ENCODE data around the gene ACIN1.

ACIN1 gene

GRCh38 chr14:23130871-23131270 is 35.9 kb upstream of the ACIN1 start:
- no peak for DNase-seq (ENCODE audit: low read depth)
- Histone ChIP-seq H3K9me3 (ENCODE audit: control insufficient read depth, low read length) (no peaks in the 10 kb centered on the region), H3K4me1 (ENCODE audit: control insufficient read depth, insufficient read depth, low read length) (peaks cover 11% of the 10 kb centered on the region), H3K9ac (ENCODE audit: low read length) (no peak overlapping the region), H3K4me3 (ENCODE audit: low read length) (no peak overlapping the region), H3K36me3 (ENCODE audit: control insufficient read depth, insufficient read depth, low read length, severe bottlenecking) (peaks cover 24% of the 10 kb centered on the region), H3K27me3 (replicated peaks; ENCODE audit: control insufficient read depth, insufficient read depth, low read length) (no peaks in the 10 kb centered on the region)

DNA sequence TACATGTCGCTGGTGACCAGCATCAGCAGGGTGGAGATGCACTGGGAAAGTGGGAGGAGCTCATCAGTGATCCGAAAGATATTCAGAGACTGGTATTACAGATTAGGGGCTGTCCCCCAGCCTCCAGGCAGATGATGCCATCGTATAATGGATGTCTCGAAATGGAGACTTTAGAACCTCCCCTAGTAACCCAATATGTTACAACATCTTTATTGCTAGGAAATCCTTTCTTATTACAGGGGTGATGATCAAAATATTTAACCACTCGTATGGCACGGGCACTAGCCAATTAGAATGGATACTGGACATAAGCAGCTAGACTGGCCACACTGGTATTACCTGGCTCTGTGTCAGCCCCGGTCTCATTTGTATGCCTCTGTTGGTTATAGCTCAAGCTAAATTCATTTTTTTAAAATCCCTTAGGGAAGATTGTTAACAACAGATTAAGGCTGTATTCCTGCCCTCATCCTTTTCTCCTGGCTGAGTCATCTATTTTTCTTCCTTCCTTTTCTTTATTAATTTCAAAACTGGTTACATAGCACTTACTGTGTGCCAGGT is 34.9 kb upstream of the ACIN1 start:
- no peak for DNase-seq (ENCODE audit: low read depth)
- H3K36me3 ChIP-seq (ENCODE audit: control insufficient read depth, insufficient read depth, low read length, severe bottlenecking): peaks cover 24% of the 10 kb centered on the region

DNA sequence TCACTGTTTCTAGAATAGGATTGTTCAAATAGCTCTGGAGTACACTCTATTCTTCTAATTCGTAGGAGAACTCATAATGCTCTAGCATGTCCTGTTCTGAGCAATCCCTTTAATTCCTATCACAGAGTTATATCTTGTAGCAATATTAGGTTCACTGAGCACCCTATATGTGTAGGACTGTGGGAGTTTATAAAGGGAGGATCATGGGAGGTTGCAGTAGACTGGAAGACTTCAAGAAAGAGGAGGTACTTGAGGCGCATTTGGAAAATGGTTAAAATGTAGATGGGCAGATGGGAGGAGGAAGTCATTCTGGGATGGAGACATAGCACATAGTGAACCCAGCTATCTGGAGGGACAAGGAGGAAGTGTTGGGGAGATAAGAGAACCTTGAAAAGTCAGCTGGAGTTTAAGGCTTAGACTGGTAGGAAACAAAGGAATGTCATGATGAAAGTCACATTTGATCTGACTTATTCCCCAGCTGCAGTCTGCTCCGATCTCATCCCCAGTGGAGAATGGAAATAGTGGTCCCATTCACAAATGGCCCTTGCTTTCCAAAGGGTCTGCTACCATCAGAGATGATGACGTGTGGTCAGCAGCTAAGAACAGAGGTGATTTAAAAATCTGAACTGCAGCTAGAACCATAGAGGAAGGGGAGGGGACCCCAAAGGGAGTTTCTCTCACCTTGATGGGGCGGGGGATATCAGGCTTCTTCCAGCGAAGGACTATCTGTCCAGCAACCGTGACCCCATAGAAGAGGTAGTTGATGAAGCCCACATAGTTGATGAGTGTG is 34.2 kb upstream of the ACIN1 start:
- H3K9ac ChIP-seq (ENCODE audit: low read length): no peak overlapping the region
- no peak for DNase-seq (ENCODE audit: low read depth)
- H3K9me3 ChIP-seq (ENCODE audit: control insufficient read depth, low read length): no peaks in the 10 kb centered on the region
- no peaks in the 10 kb centered on the region for H3K27me3 ChIP-seq (replicated peaks; ENCODE audit: control insufficient read depth, insufficient read depth, low read length)
- peaks cover 28% of the 10 kb centered on the region for H3K4me1 ChIP-seq (ENCODE audit: control insufficient read depth, insufficient read depth, low read length)
- peaks cover 24% of the 10 kb centered on the region for H3K36me3 ChIP-seq (ENCODE audit: control insufficient read depth, insufficient read depth, low read length, severe bottlenecking)
- no peak overlapping the region for H3K4me3 ChIP-seq (ENCODE audit: low read length)

More for the DNA sequence above, 34.9 kb upstream of the ACIN1 start:
- no peaks in the 10 kb centered on the region for H3K9me3 ChIP-seq (ENCODE audit: control insufficient read depth, low read length)
- H3K9ac ChIP-seq (ENCODE audit: low read length): no peak overlapping the region
- H3K4me3 ChIP-seq (ENCODE audit: low read length): no peak overlapping the region
- peaks cover 22% of the 10 kb centered on the region for H3K4me1 ChIP-seq (ENCODE audit: control insufficient read depth, insufficient read depth, low read length)
- no peaks in the 10 kb centered on the region for H3K27me3 ChIP-seq (replicated peaks; ENCODE audit: control insufficient read depth, insufficient read depth, low read length)

- H3K4me1 ChIP-seq (ENCODE audit: control insufficient read depth, insufficient read depth, low read length): peaks cover 40% of the 10 kb centered on the region
- H3K36me3 ChIP-seq (ENCODE audit: control insufficient read depth, insufficient read depth, low read length, severe bottlenecking): peaks cover 24% of the 10 kb centered on the region
- H3K4me3 ChIP-seq (ENCODE audit: low read length): no peak overlapping the region
- no peaks in the 10 kb centered on the region for H3K9me3 ChIP-seq (ENCODE audit: control insufficient read depth, low read length)
- H3K9ac ChIP-seq (ENCODE audit: low read length): no peak overlapping the region
- no peaks in the 10 kb centered on the region for H3K27me3 ChIP-seq (replicated peaks; ENCODE audit: control insufficient read depth, insufficient read depth, low read length)
- no peak for DNase-seq (ENCODE audit: low read depth)
Measured at GRCh38 chr14:23127861-23128260, 32.9 kb upstream of the ACIN1 start.

DNA sequence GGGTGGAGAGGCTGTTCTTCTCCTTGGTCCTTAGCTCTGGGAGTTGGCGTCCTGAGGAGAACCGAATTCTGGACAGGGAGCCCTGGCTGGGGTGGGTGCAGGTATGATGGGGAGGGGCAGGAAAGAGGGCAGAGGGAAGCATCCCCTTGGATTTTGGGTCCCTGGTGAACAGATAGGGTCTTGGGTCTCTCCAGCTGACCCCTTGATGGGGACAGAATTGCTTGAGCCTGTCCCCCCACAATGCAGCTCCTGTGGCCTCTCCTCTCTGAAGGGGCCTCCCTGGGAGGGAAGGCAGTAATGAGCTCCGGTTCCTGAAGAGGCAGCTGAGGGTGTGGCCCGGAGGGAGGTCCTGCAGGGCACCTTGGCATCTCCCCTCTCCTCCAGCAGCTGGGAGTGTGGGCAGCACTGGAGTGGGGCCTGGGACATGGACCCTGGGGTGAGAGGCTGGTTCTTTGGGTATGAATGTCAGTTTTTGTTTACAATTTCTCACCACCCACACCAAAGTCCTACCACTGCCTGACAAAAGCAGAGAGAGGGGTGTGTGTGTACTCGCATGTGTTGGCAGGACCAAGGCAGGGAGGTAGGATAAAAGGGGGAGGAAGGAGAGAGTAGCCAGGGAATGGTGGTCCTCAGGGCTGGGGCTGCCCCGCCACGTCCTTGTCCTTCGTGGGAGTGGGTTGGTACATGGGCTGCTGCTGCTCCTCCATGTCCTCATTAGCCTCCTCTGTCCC is 31.8 kb upstream of the ACIN1 start:
- Histone ChIP-seq H3K9ac (ENCODE audit: low read length) (no peak overlapping the region), H3K27me3 (replicated peaks; ENCODE audit: control insufficient read depth, insufficient read depth, low read length) (no peaks in the 10 kb centered on the region), H3K4me3 (ENCODE audit: low read length) (no peak overlapping the region), H3K36me3 (ENCODE audit: control insufficient read depth, insufficient read depth, low read length, severe bottlenecking) (peaks cover 24% of the 10 kb centered on the region), H3K4me1 (ENCODE audit: control insufficient read depth, insufficient read depth, low read length) (peaks cover 40% of the 10 kb centered on the region), H3K9me3 (ENCODE audit: control insufficient read depth, low read length) (no peaks in the 10 kb centered on the region)
- DNase-seq (ENCODE audit: low read depth): no peak

DNA sequence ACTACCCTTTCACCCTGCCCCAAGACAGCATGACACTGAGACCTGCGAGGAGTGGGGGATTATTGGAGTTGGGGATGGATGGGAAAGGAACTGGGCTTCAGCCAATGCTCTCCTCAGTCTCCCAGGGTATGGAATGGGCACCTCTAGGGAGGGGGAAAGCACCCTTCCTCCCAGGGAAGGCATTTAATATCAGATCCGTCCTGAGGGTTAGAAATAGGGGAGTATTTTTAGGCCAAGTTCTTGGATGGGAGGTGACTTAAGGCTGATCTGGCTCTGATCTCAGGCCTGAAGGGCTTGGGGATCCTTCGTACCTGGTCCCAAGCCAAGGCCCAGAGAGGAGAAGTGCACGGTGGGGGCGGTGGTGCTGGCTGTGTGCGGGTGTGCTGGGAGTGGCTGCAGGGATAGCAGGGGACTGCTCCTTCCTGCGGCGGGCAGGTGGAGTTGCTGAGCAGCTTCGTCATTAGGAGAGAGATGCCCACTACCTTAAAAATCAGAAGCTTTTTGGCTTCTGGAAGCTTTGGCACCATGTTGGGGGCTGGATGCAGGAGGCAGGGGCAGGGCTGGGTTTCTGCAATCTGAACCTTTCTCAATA is 31.1 kb upstream of the ACIN1 start:
- Histone ChIP-seq H3K27me3 (replicated peaks; ENCODE audit: control insufficient read depth, insufficient read depth, low read length) (no peaks in the 10 kb centered on the region), H3K4me1 (ENCODE audit: control insufficient read depth, insufficient read depth, low read length) (peaks cover 45% of the 10 kb centered on the region), H3K36me3 (ENCODE audit: control insufficient read depth, insufficient read depth, low read length, severe bottlenecking) (peaks cover 19% of the 10 kb centered on the region), H3K4me3 (ENCODE audit: low read length) (no peak overlapping the region), H3K9me3 (ENCODE audit: control insufficient read depth, low read length) (no peaks in the 10 kb centered on the region), H3K9ac (ENCODE audit: low read length) (no peak overlapping the region)
- no peak for DNase-seq (ENCODE audit: low read depth)

DNA sequence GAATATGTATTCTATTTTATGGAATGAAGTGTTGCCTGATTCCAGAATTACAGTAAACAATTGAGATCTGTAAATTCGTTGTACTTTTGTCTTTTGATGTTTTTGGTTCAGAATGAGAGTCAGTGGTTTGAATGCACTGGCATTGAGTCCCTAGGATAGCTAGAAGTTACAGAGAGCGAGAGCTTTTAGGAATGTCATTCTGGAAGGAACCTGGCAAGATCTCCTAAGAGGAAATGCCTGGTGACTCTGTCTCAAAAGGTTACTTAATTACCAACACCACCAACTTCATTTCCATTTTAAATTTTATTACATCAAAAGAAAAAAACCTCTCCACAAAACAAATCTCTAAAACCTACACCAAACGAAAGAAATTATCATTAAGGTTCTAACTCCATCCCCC is 30.1 kb upstream of the ACIN1 start:
- H3K4me3 ChIP-seq (ENCODE audit: low read length): no peak overlapping the region
- no peak for DNase-seq (ENCODE audit: low read depth)
- peaks cover 45% of the 10 kb centered on the region for H3K4me1 ChIP-seq (ENCODE audit: control insufficient read depth, insufficient read depth, low read length)
- H3K9me3 ChIP-seq (ENCODE audit: control insufficient read depth, low read length): no peaks in the 10 kb centered on the region
- H3K9ac ChIP-seq (ENCODE audit: low read length): no peak overlapping the region
- peaks cover 19% of the 10 kb centered on the region for H3K36me3 ChIP-seq (ENCODE audit: control insufficient read depth, insufficient read depth, low read length, severe bottlenecking)
- H3K27me3 ChIP-seq (replicated peaks; ENCODE audit: control insufficient read depth, insufficient read depth, low read length): no peaks in the 10 kb centered on the region

GRCh38 chr14:23124337-23124954 is 29.5 kb upstream of the ACIN1 start:
- H3K4me1 ChIP-seq (ENCODE audit: control insufficient read depth, insufficient read depth, low read length): peaks cover 45% of the 10 kb centered on the region
- no peaks in the 10 kb centered on the region for H3K9me3 ChIP-seq (ENCODE audit: control insufficient read depth, low read length)
- no peaks in the 10 kb centered on the region for H3K27me3 ChIP-seq (replicated peaks; ENCODE audit: control insufficient read depth, insufficient read depth, low read length)
- DNase-seq (ENCODE audit: low read depth): no peak
- no peak overlapping the region for H3K4me3 ChIP-seq (ENCODE audit: low read length)
- peaks cover 16% of the 10 kb centered on the region for H3K36me3 ChIP-seq (ENCODE audit: control insufficient read depth, insufficient read depth, low read length, severe bottlenecking)
- H3K9ac ChIP-seq (ENCODE audit: low read length): no peak overlapping the region

- Histone ChIP-seq H3K36me3 (ENCODE audit: control insufficient read depth, insufficient read depth, low read length, severe bottlenecking) (peaks cover 6% of the 10 kb centered on the region), H3K4me3 (ENCODE audit: low read length) (no peak overlapping the region), H3K27me3 (replicated peaks; ENCODE audit: control insufficient read depth, insufficient read depth, low read length) (no peaks in the 10 kb centered on the region), H3K4me1 (ENCODE audit: control insufficient read depth, insufficient read depth, low read length) (peaks cover 45% of the 10 kb centered on the region), H3K9me3 (ENCODE audit: control insufficient read depth, low read length) (no peaks in the 10 kb centered on the region), H3K9ac (ENCODE audit: low read length) (no peak overlapping the region)
- DNase-seq (ENCODE audit: low read depth): no peak
Measured at GRCh38 chr14:23123419-23123818, 28.5 kb upstream of the ACIN1 start.

DNA sequence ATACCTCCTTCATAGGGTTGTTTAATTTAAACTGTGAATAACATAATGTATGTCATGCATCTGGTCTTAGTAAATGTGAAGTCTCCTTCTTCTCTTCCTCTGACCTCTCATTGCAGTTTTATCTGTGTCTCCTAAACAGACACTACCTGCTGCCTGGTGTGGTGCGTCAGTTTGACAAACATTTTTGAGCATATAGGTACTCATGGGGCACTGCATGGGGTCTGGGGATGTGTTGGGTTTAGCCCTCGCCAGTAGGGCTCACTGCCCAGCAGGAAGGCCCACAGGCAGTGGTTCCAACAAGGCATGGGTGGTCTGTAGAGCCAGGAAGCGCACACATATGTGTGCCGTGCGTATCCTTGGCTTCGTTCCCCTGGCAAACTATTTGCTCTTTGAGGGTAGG is 27.1 kb upstream of the ACIN1 start:
- Histone ChIP-seq H3K4me3 (ENCODE audit: low read length) (no peak overlapping the region), H3K27me3 (replicated peaks; ENCODE audit: control insufficient read depth, insufficient read depth, low read length) (no peaks in the 10 kb centered on the region), H3K9me3 (ENCODE audit: control insufficient read depth, low read length) (no peaks in the 10 kb centered on the region), H3K9ac (ENCODE audit: low read length) (no peak overlapping the region), H3K4me1 (ENCODE audit: control insufficient read depth, insufficient read depth, low read length) (peaks cover 45% of the 10 kb centered on the region), H3K36me3 (ENCODE audit: control insufficient read depth, insufficient read depth, low read length, severe bottlenecking) (no peaks in the 10 kb centered on the region)
- DNase-seq (ENCODE audit: low read depth): no peak

DNA sequence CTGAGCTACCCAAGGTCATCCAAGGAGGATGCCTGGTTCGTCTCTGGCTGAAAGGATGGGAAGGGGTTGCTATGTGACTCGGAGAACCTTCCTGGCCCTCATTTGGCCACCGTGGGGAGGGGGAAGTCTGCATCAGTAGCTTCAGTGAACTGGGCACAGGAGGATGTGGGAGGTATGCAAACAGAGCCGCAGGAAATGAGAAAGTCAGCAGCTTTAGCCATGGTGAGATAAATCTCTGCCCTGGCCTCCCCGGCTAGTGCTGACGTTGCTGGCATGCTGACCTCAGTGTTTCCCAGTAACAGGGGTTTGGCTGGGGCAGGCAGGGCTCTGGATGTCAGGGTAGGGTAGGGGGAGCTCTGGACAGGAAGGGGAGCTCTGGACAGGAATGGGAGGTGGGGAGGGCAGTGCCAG is 26.4 kb upstream of the ACIN1 start:
- DNase-seq (ENCODE audit: low read depth): peak; percentile 34
- H3K9me3 ChIP-seq (ENCODE audit: control insufficient read depth, low read length): no peaks in the 10 kb centered on the region
- no peaks in the 10 kb centered on the region for H3K27me3 ChIP-seq (replicated peaks; ENCODE audit: control insufficient read depth, insufficient read depth, low read length)
- H3K4me3 ChIP-seq (ENCODE audit: low read length): no peak overlapping the region
- H3K4me1 ChIP-seq (ENCODE audit: control insufficient read depth, insufficient read depth, low read length): peaks cover 39% of the 10 kb centered on the region
- H3K9ac ChIP-seq (ENCODE audit: low read length): no peak overlapping the region
- no peaks in the 10 kb centered on the region for H3K36me3 ChIP-seq (ENCODE audit: control insufficient read depth, insufficient read depth, low read length, severe bottlenecking)
